RWPE2 (cell line): ENCODE data around the gene ADAMTS17.

Experiments
- ATAC-seq: fragments of 200-7000 bp; cut with Tn5 transposase; 3 replicates; pipeline ENCODE4 v1.9.1; 2021; ENCODE audit warnings: low read depth
- DNase-seq: peaks from one replicate; pipeline ENCODE4 v3.0.0-alpha.2; 2020; ENCODE audit warnings: low spot score
- H3K27ac ChIP-seq: fragments of 450-650 bp; 2 replicates; pipeline ENCODE4 v1.5.1; 2017; ENCODE audit warnings: mild to moderate bottlenecking; ENCODE audit not compliant: poor library complexity, severe bottlenecking
- H3K27me3 ChIP-seq: fragments of 250-450 bp; sonication (Bioruptor Pico); 2 replicates; pipeline ENCODE4 v1.5.1; 2021; ENCODE audit warnings: mild to moderate bottlenecking, moderate library complexity; ENCODE audit not compliant: insufficient read depth, poor library complexity, severe bottlenecking
- H3K36me3 ChIP-seq: fragments of 250-450 bp; sonication (Bioruptor Pico); 2 replicates; pipeline ENCODE4 v1.5.1; 2020; ENCODE audit warnings: low read depth, mild to moderate bottlenecking, moderate library complexity
- H3K4me1 ChIP-seq: fragments of 250-450 bp; sonication (Bioruptor Pico); 2 replicates; pipeline ENCODE4 v1.5.1; 2021; ENCODE audit warnings: mild to moderate bottlenecking, moderate library complexity; ENCODE audit not compliant: insufficient read depth, poor library complexity, severe bottlenecking
- H3K4me3 ChIP-seq: fragments of 250-450 bp; sonication (Bioruptor Pico); 2 replicates; pipeline ENCODE4 v1.5.1; 2021; ENCODE audit warnings: mild to moderate bottlenecking, moderate library complexity; ENCODE audit not compliant: severe bottlenecking
- H3K9me3 ChIP-seq: fragments of 250-450 bp; sonication (Bioruptor Pico); 2 replicates; pipeline ENCODE4 v1.5.1; 2021; ENCODE audit warnings: mild to moderate bottlenecking, moderate library complexity; ENCODE audit not compliant: severe bottlenecking
- TF ChIP-seq, protein P1 (sequence below): fragments of 450-650 bp; IDR thresholded peaks from one replicate; pipeline ENCODE4 v1.5.1; 2017; ENCODE audit warnings: mild to moderate bottlenecking, moderate library complexity; ENCODE audit not compliant: poor library complexity, severe bottlenecking

Gene ADAMTS17

DNA sequence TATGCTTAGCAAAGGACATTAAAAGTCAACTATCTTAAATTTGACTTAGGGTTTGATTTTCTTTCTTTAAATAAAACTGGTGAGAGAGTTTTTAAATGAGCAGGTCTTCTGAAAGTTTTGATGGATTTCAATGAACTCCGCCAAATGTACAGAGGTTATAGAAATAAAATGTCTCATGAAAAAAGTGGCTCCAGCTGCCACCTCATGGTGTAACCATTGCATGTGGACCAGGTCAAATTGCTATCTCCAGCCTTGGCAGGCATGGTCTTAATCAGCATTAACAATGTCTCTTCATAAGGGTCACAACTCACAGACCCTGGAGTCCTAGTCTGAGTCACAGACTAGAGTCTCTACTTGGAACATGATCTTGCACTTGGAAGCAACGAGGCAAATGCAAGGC, 182.3 kb downstream of the ADAMTS17 start:
- no peaks in the 10 kb centered on the region for H3K4me1 ChIP-seq
- no peaks in the 10 kb centered on the region for H3K9me3 ChIP-seq
- no peaks in the 10 kb centered on the region for H3K36me3 ChIP-seq
- TF ChIP-seq, protein P1, sequence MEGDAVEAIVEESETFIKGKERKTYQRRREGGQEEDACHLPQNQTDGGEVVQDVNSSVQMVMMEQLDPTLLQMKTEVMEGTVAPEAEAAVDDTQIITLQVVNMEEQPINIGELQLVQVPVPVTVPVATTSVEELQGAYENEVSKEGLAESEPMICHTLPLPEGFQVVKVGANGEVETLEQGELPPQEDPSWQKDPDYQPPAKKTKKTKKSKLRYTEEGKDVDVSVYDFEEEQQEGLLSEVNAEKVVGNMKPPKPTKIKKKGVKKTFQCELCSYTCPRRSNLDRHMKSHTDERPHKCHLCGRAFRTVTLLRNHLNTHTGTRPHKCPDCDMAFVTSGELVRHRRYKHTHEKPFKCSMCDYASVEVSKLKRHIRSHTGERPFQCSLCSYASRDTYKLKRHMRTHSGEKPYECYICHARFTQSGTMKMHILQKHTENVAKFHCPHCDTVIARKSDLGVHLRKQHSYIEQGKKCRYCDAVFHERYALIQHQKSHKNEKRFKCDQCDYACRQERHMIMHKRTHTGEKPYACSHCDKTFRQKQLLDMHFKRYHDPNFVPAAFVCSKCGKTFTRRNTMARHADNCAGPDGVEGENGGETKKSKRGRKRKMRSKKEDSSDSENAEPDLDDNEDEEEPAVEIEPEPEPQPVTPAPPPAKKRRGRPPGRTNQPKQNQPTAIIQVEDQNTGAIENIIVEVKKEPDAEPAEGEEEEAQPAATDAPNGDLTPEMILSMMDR = peak; percentile 45
- DNase-seq = peak; percentile 6
- peak; percentile 33; the same call in 1 of the 3 replicates for ATAC-seq
- H3K27ac ChIP-seq = no peak overlapping the region
- H3K4me3 ChIP-seq = no peak overlapping the region
- no peaks in the 10 kb centered on the region for H3K27me3 ChIP-seq

- H3K4me3 ChIP-seq = no peak overlapping the region
- ATAC-seq = no peak
- H3K36me3 ChIP-seq = no peaks in the 10 kb centered on the region
- TF ChIP-seq, protein P1 = no peak
- H3K27me3 ChIP-seq = no peaks in the 10 kb centered on the region
- H3K27ac ChIP-seq = no peak overlapping the region
- DNase-seq = peak; percentile 3
- H3K4me1 ChIP-seq = no peaks in the 10 kb centered on the region
- no peaks in the 10 kb centered on the region for H3K9me3 ChIP-seq
Measured at GRCh38 chr15:100158356-100158755, 183.4 kb downstream of the ADAMTS17 start.

- no peaks in the 10 kb centered on the region for H3K9me3 ChIP-seq
- TF ChIP-seq, protein P1 = no peak
Measured at GRCh38 chr15:100156201-100156600, 185.6 kb downstream of the ADAMTS17 start.

GRCh38 chr15:100154338-100154737, 187.4 kb downstream of the ADAMTS17 start:
- Histone ChIP-seq H3K9me3 (no peaks in the 10 kb centered on the region), H3K27ac (no peak overlapping the region), H3K27me3 (no peaks in the 10 kb centered on the region), H3K4me1 (no peaks in the 10 kb centered on the region), H3K4me3 (no peak overlapping the region), H3K36me3 (no peaks in the 10 kb centered on the region)
- DNase-seq = peak; percentile 49
- no peak for ATAC-seq
- TF ChIP-seq, protein P1 = no peak

More at GRCh38 chr15:100156201-100156600, 185.6 kb downstream of the ADAMTS17 start:
- H3K4me3 ChIP-seq = no peak overlapping the region
- ATAC-seq (no peak), DNase-seq (peak; percentile 45)
- no peak overlapping the region for H3K27ac ChIP-seq
- H3K4me1 ChIP-seq = no peaks in the 10 kb centered on the region
- no peaks in the 10 kb centered on the region for H3K36me3 ChIP-seq
- no peaks in the 10 kb centered on the region for H3K27me3 ChIP-seq

DNA sequence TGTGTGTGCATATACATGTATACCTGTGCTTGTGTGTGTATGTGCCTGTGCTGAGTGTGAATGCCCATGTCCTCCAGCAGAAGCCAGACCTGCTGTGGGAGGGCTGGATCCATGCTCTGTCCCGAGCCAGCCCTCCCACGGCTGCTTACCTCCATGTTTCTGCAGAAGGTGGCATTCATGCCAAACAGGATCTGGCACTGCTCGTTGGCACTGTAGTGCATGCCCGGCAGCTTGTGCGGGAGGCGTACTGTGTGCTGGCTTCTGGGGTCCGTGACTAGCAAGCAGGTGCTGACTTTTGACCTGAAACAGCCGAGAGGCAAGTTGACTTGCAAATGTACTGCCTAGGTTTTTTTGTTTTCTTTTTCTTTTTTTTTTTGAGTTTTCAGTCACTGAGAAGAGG, 189.3 kb downstream of the ADAMTS17 start:
- peak; percentile 42 for DNase-seq
- TF ChIP-seq, protein P1 = no peak
- Histone ChIP-seq H3K27me3 (no peaks in the 10 kb centered on the region), H3K4me1 (no peaks in the 10 kb centered on the region), H3K27ac (no peak overlapping the region), H3K4me3 (no peak overlapping the region), H3K9me3 (peaks cover 6% of the 10 kb centered on the region), H3K36me3 (no peaks in the 10 kb centered on the region)
- no peak for ATAC-seq
